Pancreas (tissue), 10 donors: Measurements from ENCODE around the gene DNPH1. TPM values are rescaled to one million over a fixed set of nuclear protein-coding genes. Genes with fewer than 3 reads are reported as not detected.

Source experiments
- ATAC-seq, 4 donors: fragments of 200-7000 bp; cut with Tn5 transposase; one replicate each; pipeline versions ENCODE4 v1.8.0 to v1.9.1; 2020; ENCODE audit warnings: mild to moderate bottlenecking in 4 of 4, moderate library complexity in 4 of 4
- DNase-seq, 6 donors: peaks; one replicate each; pipeline ENCODE4 v3.0.0-alpha.2; 2020
- FAIRE-seq: peaks from 2 replicates; lab custom pipeline; 2012; peaks lifted over from hg19 to GRCh38; lab: Jason Lieb, UNC
- H3K27ac ChIP-seq, 4 donors: fragments of 200-600 bp; sonication (generic); 1 replicate in 3 of 4; 2 replicates in 1 of 4; pipeline versions ENCODE4 v1.5.0 to v1.8.0; 2020
- H3K27me3 ChIP-seq, 4 donors: fragments of 200-600 bp; one replicate each; pipeline ENCODE4 v1.8.0; 2021
- H3K36me3 ChIP-seq, 3 donors: fragments of 200-600 bp; sonication (generic) in 1 of 3; one replicate each; pipeline versions ENCODE4 v1.5.0 to v1.8.0; 2020 to 2021
- H3K4me1 ChIP-seq, 3 donors: fragments of 200-600 bp; one replicate each; pipeline ENCODE4 v1.8.0; 2021
- H3K4me3 ChIP-seq, 4 donors: fragments of 200-600 bp; sonication (generic) in 2 of 4; one replicate each; pipeline versions ENCODE4 v1.5.0 to v1.8.0; 2020 to 2021
- H3K9me3 ChIP-seq, 4 donors: fragments of 200-600 bp; one replicate each; pipeline ENCODE4 v1.8.0; 2021
- CTCF ChIP-seq, 4 donors: fragments of 200-600 bp; sonication (generic) in 3 of 4; IDR thresholded peaks; one replicate each; pipeline versions ENCODE4 v1.5.0 to v1.8.0; 2021; ENCODE audit warnings: antibody characterized with exemption in 4 of 4
- WGBS, 2 donors: extraction: QIAGEN DNeasy Blood & Tissue Kit; methylation state at CpG; one replicate each; pipeline ENCODE4 v1.1.7; 2013; 5-methylcytosine and 5-hydroxymethylcytosine counted together
- intact Hi-C, 3 donors: fragments of 100-400 bp; cut with DNase I; formaldehyde crosslinking; loops; one replicate each; pipeline versions ENCODE4 v1.11.1 to v1.14.2; 2022
- polyA plus RNA-seq, 2 donors: library from polyadenylated mRNA; stranded (reverse); fragments of 200-250 nt; gene quantifications; one replicate each; pipeline ENCODE4 v1.2.3, GENCODE V29; 2013
- total RNA-seq, 6 donors: library from RNA; stranded (reverse); fragmentation: NEBNext Ultra II Directional in 4 of 6; extraction: Animal tissue kit (Norgen Biotek cat#: 25700) in 4 of 6; gene quantifications; one replicate each; pipeline versions ENCODE4 v1.2.1 to v1.2.4, GENCODE V29; 2021 to 2023
- donor health status: healthy with polysubstance abuse.
- donor health status: DM: no; HTN: no; CAD: no; lungs with moderate emphysema.
- donor health status: DM: no; HTN: no; CAD: no.
- donor health status: control.
- donor health status: control.
- donor health status: Bipolar disorder and iron deficiency.
- donor health status: DM: yes; HTN: yes; CAD: no.
- donor health status: DM: no; HTN: no; CAD: no.
- donor health status: DM: no; HTN: no; CAD: no.
- donor health status: DM: yes; HTN: yes; CAD: no.

The DNPH1 gene
- total and polyA plus RNA-seq, 8 donors = 19.9 to 73.3 (median 43.2) TPM

GRCh38 chr6:43213431-43213830 lies 15.8 kb downstream of the DNPH1 start:
- Histone ChIP-seq H3K27me3 (no peaks in the 10 kb centered on the region), H3K36me3 (no peaks in the 10 kb centered on the region), H3K4me3 (no peak overlapping the region), H3K9me3 (no peaks in the 10 kb centered on the region), H3K27ac (no peak overlapping the region), H3K4me1 (no peaks in the 10 kb centered on the region)
- intact Hi-C loops = no loop called here
- DNase-seq (no peak), ATAC-seq (no peak), FAIRE-seq (no peak)
- no peak for TF ChIP-seq CTCF (IDR thresholded peaks at IDR 0.05)
- WGBS, 2 donors = 85 to 88% methylated on average over 11 of the region's 11 CpGs

GRCh38 chr6:43211955-43212354 lies 17.3 kb downstream of the DNPH1 start:
- no peaks in the 10 kb centered on the region for H3K9me3 ChIP-seq
- H3K27ac ChIP-seq = peak overlapping the region in 1 of 4 donors; percentile 10
- no peaks in the 10 kb centered on the region for H3K4me1 ChIP-seq
- DNase-seq (no peak), ATAC-seq (peak in 1 of 4 donors; percentile 13), FAIRE-seq (no peak)
- intact Hi-C loops = no loop called here
- no peaks in the 10 kb centered on the region for H3K36me3 ChIP-seq
- no peak for TF ChIP-seq CTCF (IDR thresholded peaks at IDR 0.05)
- no peak overlapping the region for H3K4me3 ChIP-seq
- H3K27me3 ChIP-seq = no peaks in the 10 kb centered on the region
- WGBS, 2 donors = 44 to 58% methylated on average over 1 of the region's 1 CpG

GRCh38 chr6:43207286-43207685 lies 22.0 kb downstream of the DNPH1 start:
- 93 to 94% methylated on average over 2 of the region's 2 CpGs for WGBS, 2 donors
- no peak overlapping the region for H3K27ac ChIP-seq

GRCh38 chr6:43205849-43206248 lies 23.4 kb downstream of the DNPH1 start:
- 95 to 97% methylated on average over 10 of the region's 10 CpGs for WGBS, 2 donors
- Histone ChIP-seq H3K4me1 (no peaks in the 10 kb centered on the region), H3K27ac (no peak overlapping the region), H3K27me3 (no peaks in the 10 kb centered on the region), H3K36me3 (no peaks in the 10 kb centered on the region), H3K4me3 (no peak overlapping the region), H3K9me3 (no peaks in the 10 kb centered on the region)
- ATAC-seq = no peak
- no peak for DNase-seq
- intact Hi-C loops = no loop called here
- FAIRE-seq = no peak
- no peak for TF ChIP-seq CTCF (IDR thresholded peaks at IDR 0.05)

More at GRCh38 chr6:43207286-43207685, 22.0 kb downstream of the DNPH1 start:
- H3K36me3 ChIP-seq = no peaks in the 10 kb centered on the region
- H3K4me3 ChIP-seq = no peak overlapping the region
- no peak for FAIRE-seq
- no peaks in the 10 kb centered on the region for H3K4me1 ChIP-seq
- no peaks in the 10 kb centered on the region for H3K27me3 ChIP-seq
- intact Hi-C loops = no loop called here
- no peak for ATAC-seq
- H3K9me3 ChIP-seq = no peaks in the 10 kb centered on the region
- no peak for DNase-seq
- TF ChIP-seq CTCF (IDR thresholded peaks at IDR 0.05) = no peak

GRCh38 chr6:43204271-43205105 lies 24.8 kb downstream of the DNPH1 start:
- Histone ChIP-seq H3K4me1 (no peaks in the 10 kb centered on the region), H3K36me3 (no peaks in the 10 kb centered on the region), H3K9me3 (no peaks in the 10 kb centered on the region), H3K27me3 (no peaks in the 10 kb centered on the region), H3K4me3 (no peak overlapping the region), H3K27ac (no peak overlapping the region)
- TF ChIP-seq CTCF (IDR thresholded peaks at IDR 0.05) = no peak
- 92 to 96% methylated on average over 23 of the region's 23 CpGs for WGBS, 2 donors
- intact Hi-C loops = no loop called here
- ATAC-seq (no peak), DNase-seq (no peak), FAIRE-seq (no peak)
